ENCODE data around the gene TRIM63.

DNA sequence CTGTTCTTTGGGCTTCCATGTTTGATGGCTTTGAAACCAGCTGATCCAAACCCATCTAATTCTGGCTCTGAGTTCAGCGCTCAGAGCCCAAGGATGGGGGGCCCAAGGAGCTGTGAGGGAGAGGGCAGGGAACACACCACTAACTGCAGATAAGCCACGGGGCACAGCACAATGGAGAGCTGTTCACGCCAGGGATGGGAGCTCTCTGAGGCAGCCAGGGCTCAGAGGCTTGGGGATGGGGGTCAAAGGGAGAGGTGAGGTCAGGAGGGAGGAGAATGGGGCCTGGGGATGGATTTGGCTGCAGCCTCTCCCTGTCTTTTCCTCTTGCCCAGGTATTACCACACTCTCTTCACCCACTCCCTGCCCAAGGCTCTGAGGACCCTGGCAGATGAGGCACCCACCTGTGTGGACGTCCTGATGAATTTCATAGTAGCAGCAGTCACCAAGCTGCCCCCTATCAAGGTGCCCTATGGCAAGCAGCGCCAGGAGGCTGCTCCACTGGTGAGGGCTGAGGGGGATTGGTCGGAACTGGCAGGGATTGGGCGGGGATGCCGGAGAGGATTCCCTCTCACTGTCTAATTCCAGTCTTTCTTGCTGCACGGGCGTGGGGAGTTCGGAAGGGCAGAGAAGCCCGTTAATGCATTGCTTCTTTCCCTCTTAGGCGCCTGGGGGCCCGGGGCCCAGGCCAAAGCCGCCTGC, 32.8 kb downstream of the TRIM63 start:
- TF ChIP-seq POLR2A (IDR thresholded peaks at IDR 0.05) (no peak), POLR2AphosphoS5 (IDR thresholded peaks at IDR 0.05) (no peak)
- TF ChIP-seq, protein P1, sequence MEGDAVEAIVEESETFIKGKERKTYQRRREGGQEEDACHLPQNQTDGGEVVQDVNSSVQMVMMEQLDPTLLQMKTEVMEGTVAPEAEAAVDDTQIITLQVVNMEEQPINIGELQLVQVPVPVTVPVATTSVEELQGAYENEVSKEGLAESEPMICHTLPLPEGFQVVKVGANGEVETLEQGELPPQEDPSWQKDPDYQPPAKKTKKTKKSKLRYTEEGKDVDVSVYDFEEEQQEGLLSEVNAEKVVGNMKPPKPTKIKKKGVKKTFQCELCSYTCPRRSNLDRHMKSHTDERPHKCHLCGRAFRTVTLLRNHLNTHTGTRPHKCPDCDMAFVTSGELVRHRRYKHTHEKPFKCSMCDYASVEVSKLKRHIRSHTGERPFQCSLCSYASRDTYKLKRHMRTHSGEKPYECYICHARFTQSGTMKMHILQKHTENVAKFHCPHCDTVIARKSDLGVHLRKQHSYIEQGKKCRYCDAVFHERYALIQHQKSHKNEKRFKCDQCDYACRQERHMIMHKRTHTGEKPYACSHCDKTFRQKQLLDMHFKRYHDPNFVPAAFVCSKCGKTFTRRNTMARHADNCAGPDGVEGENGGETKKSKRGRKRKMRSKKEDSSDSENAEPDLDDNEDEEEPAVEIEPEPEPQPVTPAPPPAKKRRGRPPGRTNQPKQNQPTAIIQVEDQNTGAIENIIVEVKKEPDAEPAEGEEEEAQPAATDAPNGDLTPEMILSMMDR (IDR thresholded peaks at IDR 0.05), result no peak

All from prostate gland (tissue), 2 donors.